Rectal smooth muscle tissue (tissue), 1 donor: ENCODE measurements around the gene ZNF865.

Source experiments
- H3K27ac ChIP-seq: one replicate; pipeline ENCODE4 v1.7.0; 2013; ENCODE audit warnings: low read depth, low read length, inconsistent platforms
- H3K27me3 ChIP-seq: one replicate; pipeline ENCODE4 v1.7.0; 2013; ENCODE audit warnings: low read length; ENCODE audit not compliant: control insufficient read depth, insufficient read depth
- H3K36me3 ChIP-seq: one replicate; pipeline ENCODE4 v1.7.0; 2013; ENCODE audit warnings: low read length; ENCODE audit not compliant: control insufficient read depth, insufficient read depth
- H3K4me1 ChIP-seq: one replicate; pipeline ENCODE4 v1.7.0; 2013; ENCODE audit warnings: low read length; ENCODE audit not compliant: control insufficient read depth, insufficient read depth
- H3K4me3 ChIP-seq: one replicate; pipeline ENCODE4 v1.7.0; 2013; ENCODE audit warnings: low read length
- H3K9ac ChIP-seq: one replicate; pipeline ENCODE4 v1.7.0; 2013; ENCODE audit warnings: low read length

ZNF865 gene

GRCh38 chr19:55592391-55593090 lies 12.9 kb upstream of the ZNF865 start:
- Histone ChIP-seq H3K9ac (no peak overlapping the region), H3K4me1 (no peaks in the 10 kb centered on the region), H3K36me3 (peaks cover 11% of the 10 kb centered on the region), H3K4me3 (no peak overlapping the region), H3K27ac (no peak overlapping the region), H3K27me3 (no peaks in the 10 kb centered on the region)

- Histone ChIP-seq H3K27me3 (no peaks in the 10 kb centered on the region), H3K4me1 (no peaks in the 10 kb centered on the region), H3K4me3 (no peak overlapping the region), H3K36me3 (peaks cover 11% of the 10 kb centered on the region), H3K9ac (no peak overlapping the region), H3K27ac (no peak overlapping the region)
Observed at GRCh38 chr19:55593096-55593772, 12.2 kb upstream of the ZNF865 start.

- Histone ChIP-seq H3K9ac (no peak overlapping the region), H3K36me3 (peaks cover 11% of the 10 kb centered on the region), H3K27me3 (no peaks in the 10 kb centered on the region), H3K4me3 (no peak overlapping the region), H3K4me1 (no peaks in the 10 kb centered on the region), H3K27ac (no peak overlapping the region)
Observed at GRCh38 chr19:55594996-55595545, 10.4 kb upstream of the ZNF865 start.

GRCh38 chr19:55596304-55596703 lies 9.1 kb upstream of the ZNF865 start:
- Histone ChIP-seq H3K27ac (no peak overlapping the region), H3K4me3 (no peak overlapping the region), H3K36me3 (peaks cover 11% of the 10 kb centered on the region), H3K4me1 (peaks cover 5% of the 10 kb centered on the region), H3K9ac (no peak overlapping the region), H3K27me3 (no peaks in the 10 kb centered on the region)

- H3K4me1 ChIP-seq, result peaks cover 5% of the 10 kb centered on the region
- no peak overlapping the region for H3K4me3 ChIP-seq
- no peak overlapping the region for H3K9ac ChIP-seq
- no peaks in the 10 kb centered on the region for H3K27me3 ChIP-seq
- H3K27ac ChIP-seq, result no peak overlapping the region
- peaks cover 11% of the 10 kb centered on the region for H3K36me3 ChIP-seq
Observed at GRCh38 chr19:55597501-55597921, 7.9 kb upstream of the ZNF865 start.

GRCh38 chr19:55598034-55598433 lies 7.4 kb upstream of the ZNF865 start:
- H3K36me3 ChIP-seq, result peaks cover 11% of the 10 kb centered on the region
- H3K27me3 ChIP-seq, result no peaks in the 10 kb centered on the region
- H3K4me1 ChIP-seq, result peaks cover 5% of the 10 kb centered on the region
- H3K9ac ChIP-seq, result no peak overlapping the region
- no peak overlapping the region for H3K27ac ChIP-seq
- H3K4me3 ChIP-seq, result no peak overlapping the region

GRCh38 chr19:55598719-55599467 lies 6.6 kb upstream of the ZNF865 start:
- no peak overlapping the region for H3K9ac ChIP-seq
- no peaks in the 10 kb centered on the region for H3K27me3 ChIP-seq

GRCh38 chr19:55599468-55599841 lies 6.0 kb upstream of the ZNF865 start, which contains the start of gene FIZ1:
Gene FIZ1, minus strand, starts transcription at chr19:55599517. Its CDS starts 1,652 bp downstream, at chr19:55597865.
- peak within 1 kb of the TSS; percentile 100 for H3K27ac ChIP-seq
- H3K9ac ChIP-seq, result peak within 1 kb of the TSS; percentile 93
- H3K4me1 ChIP-seq, result peaks cover 5% of the 10 kb centered on the region
- no peaks in the 10 kb centered on the region for H3K27me3 ChIP-seq
- peak within 1 kb of the TSS; percentile 91 for H3K4me3 ChIP-seq
- H3K36me3 ChIP-seq, result peaks cover 11% of the 10 kb centered on the region

More at GRCh38 chr19:55598719-55599467, 6.6 kb upstream of the ZNF865 start:
- H3K36me3 ChIP-seq, result peaks cover 11% of the 10 kb centered on the region
- H3K4me3 ChIP-seq, result peak overlapping the region; percentile 91
- peak overlapping the region; percentile 100 for H3K27ac ChIP-seq
- H3K4me1 ChIP-seq, result peaks cover 5% of the 10 kb centered on the region

GRCh38 chr19:55599842-55600661 lies 5.4 kb upstream of the ZNF865 start, which contains the start of gene ZNF524:
Gene ZNF524, plus strand, starts transcription at chr19:55600288. Its CDS starts 1,825 bp downstream, at chr19:55602113.
- Histone ChIP-seq H3K4me3 (peak within 1 kb of the TSS; percentile 91), H3K9ac (peak within 1 kb of the TSS; percentile 93), H3K36me3 (peaks cover 11% of the 10 kb centered on the region), H3K4me1 (peaks cover 9% of the 10 kb centered on the region), H3K27ac (peak within 1 kb of the TSS; percentile 100), H3K27me3 (no peaks in the 10 kb centered on the region)

GRCh38 chr19:55600662-55601028 lies 4.8 kb upstream of the ZNF865 start:
- peak overlapping the region; percentile 49 for H3K9ac ChIP-seq
- peak overlapping the region; percentile 78 for H3K4me3 ChIP-seq
- H3K36me3 ChIP-seq, result peaks cover 7% of the 10 kb centered on the region
- H3K4me1 ChIP-seq, result peaks cover 9% of the 10 kb centered on the region
- peak overlapping the region; percentile 100 for H3K27ac ChIP-seq
- no peaks in the 10 kb centered on the region for H3K27me3 ChIP-seq

- H3K4me3 ChIP-seq, result peak overlapping the region; percentile 78
- H3K9ac ChIP-seq, result no peak overlapping the region
- H3K27ac ChIP-seq, result peak overlapping the region; percentile 30
- H3K36me3 ChIP-seq, result peaks cover 3% of the 10 kb centered on the region
- H3K27me3 ChIP-seq, result peaks cover 2% of the 10 kb centered on the region
- peaks cover 10% of the 10 kb centered on the region for H3K4me1 ChIP-seq
Observed at GRCh38 chr19:55601084-55601483, 4.4 kb upstream of the ZNF865 start.
